ENCODE data around the gene OFD1.

DNA sequence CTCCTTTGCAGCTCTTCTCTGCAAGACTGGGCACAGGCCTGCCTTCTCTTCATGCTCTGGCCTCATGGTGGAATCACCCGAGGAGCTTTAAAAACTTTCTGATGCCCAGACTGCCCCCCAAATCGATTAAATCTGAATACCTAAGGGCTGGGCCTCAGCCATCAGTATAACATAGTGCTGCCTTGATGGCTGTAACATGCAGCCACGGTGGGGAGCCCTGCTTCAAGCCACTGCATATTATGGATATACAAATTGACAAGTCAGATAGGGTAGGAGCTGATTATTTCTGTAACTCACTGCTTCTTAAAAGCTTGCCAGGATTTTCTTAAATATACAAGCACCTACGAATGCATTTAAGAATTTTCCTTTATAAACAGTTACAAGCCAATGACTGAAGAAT lies 41.8 kb downstream of the OFD1 start:
- no peak for TF ChIP-seq POLR2AphosphoS5 (IDR thresholded peaks at IDR 0.05; ENCODE audit: insufficient read depth in 1 of 2, low read depth in 1 of 2)
- TF ChIP-seq, protein P1, sequence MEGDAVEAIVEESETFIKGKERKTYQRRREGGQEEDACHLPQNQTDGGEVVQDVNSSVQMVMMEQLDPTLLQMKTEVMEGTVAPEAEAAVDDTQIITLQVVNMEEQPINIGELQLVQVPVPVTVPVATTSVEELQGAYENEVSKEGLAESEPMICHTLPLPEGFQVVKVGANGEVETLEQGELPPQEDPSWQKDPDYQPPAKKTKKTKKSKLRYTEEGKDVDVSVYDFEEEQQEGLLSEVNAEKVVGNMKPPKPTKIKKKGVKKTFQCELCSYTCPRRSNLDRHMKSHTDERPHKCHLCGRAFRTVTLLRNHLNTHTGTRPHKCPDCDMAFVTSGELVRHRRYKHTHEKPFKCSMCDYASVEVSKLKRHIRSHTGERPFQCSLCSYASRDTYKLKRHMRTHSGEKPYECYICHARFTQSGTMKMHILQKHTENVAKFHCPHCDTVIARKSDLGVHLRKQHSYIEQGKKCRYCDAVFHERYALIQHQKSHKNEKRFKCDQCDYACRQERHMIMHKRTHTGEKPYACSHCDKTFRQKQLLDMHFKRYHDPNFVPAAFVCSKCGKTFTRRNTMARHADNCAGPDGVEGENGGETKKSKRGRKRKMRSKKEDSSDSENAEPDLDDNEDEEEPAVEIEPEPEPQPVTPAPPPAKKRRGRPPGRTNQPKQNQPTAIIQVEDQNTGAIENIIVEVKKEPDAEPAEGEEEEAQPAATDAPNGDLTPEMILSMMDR (IDR thresholded peaks at IDR 0.05): no peak

Data from vagina (tissue), 2 donors.